Trophoblast cell (in vitro differentiated cells and primary cell): ENCODE data around the gene EFCAB11.

Experiments used
- DNase-seq, 2 donors: peaks; one replicate each; pipeline ENCODE4 v3.0.0-alpha.2; 2016
- H2AFZ ChIP-seq: 2 replicates; pipeline ENCODE4 v1.6.1; 2013; ENCODE audit warnings: low read length, moderate library complexity, mild to moderate bottlenecking; ENCODE audit not compliant: insufficient read depth, poor library complexity
- H2AK5ac ChIP-seq: 2 replicates; pipeline ENCODE4 v1.6.1; 2013; ENCODE audit warnings: mild to moderate bottlenecking, low read length
- H2BK120ac ChIP-seq: 2 replicates; pipeline ENCODE4 v1.6.1; 2013; ENCODE audit warnings: low read length, mild to moderate bottlenecking, moderate library complexity; ENCODE audit not compliant: insufficient read depth, poor library complexity
- H2BK12ac ChIP-seq: 2 replicates; pipeline ENCODE4 v1.6.1; 2013; ENCODE audit warnings: mild to moderate bottlenecking, low read length, moderate library complexity
- H2BK5ac ChIP-seq: 2 replicates; pipeline ENCODE4 v1.6.1; 2013; ENCODE audit warnings: low read length, low read depth, moderate library complexity, mild to moderate bottlenecking; ENCODE audit not compliant: poor library complexity
- H3K14ac ChIP-seq: 2 replicates; pipeline ENCODE4 v1.6.1; 2013; ENCODE audit warnings: mild to moderate bottlenecking, low read length
- H3K18ac ChIP-seq: 2 replicates; pipeline ENCODE4 v1.6.1; 2013; ENCODE audit warnings: mild to moderate bottlenecking, low read length
- H3K23ac ChIP-seq: 2 replicates; pipeline ENCODE4 v1.6.1; 2013; ENCODE audit warnings: low read length
- H3K27ac ChIP-seq: 2 replicates; pipeline ENCODE4 v1.5.1; 2013; ENCODE audit warnings: low read depth, mild to moderate bottlenecking, inconsistent platforms, low read length, moderate library complexity
- H3K27me3 ChIP-seq: 2 replicates; pipeline ENCODE4 v1.6.1; 2013; ENCODE audit warnings: inconsistent platforms, mild to moderate bottlenecking, low read length, moderate library complexity; ENCODE audit not compliant: insufficient read depth
- H3K36me3 ChIP-seq, 2 experiments: 1 replicate in 1 of 2; 2 replicates in 1 of 2; pipeline ENCODE4 v1.6.1; 2013; ENCODE audit warnings: low read length in 2 of 2, mild to moderate bottlenecking in 2 of 2, moderate library complexity in 1 of 2; ENCODE audit not compliant: insufficient read depth in 2 of 2, control insufficient read depth in 1 of 2
- H3K4ac ChIP-seq: 2 replicates; pipeline ENCODE4 v1.6.1; 2013; ENCODE audit warnings: low read depth, mild to moderate bottlenecking, low read length, moderate library complexity
- H3K4me1 ChIP-seq, 2 experiments: 1 replicate in 1 of 2; 2 replicates in 1 of 2; pipeline ENCODE4 v1.6.1; 2013; ENCODE audit warnings: low read length in 2 of 2, mild to moderate bottlenecking in 2 of 2, moderate library complexity in 1 of 2; ENCODE audit not compliant: insufficient read depth in 2 of 2, control insufficient read depth in 1 of 2
- H3K4me2 ChIP-seq: 2 replicates; pipeline ENCODE4 v1.6.1; 2013; ENCODE audit warnings: inconsistent platforms, mild to moderate bottlenecking, low read length, moderate library complexity
- H3K4me3 ChIP-seq: 2 replicates; pipeline ENCODE4 v1.5.1; 2013; ENCODE audit warnings: mild to moderate bottlenecking, low read depth, low read length, inconsistent platforms
- H3K79me1 ChIP-seq: one replicate; pipeline ENCODE4 v1.6.1; 2013; ENCODE audit warnings: low read length
- H3K79me2 ChIP-seq: 2 replicates; pipeline ENCODE4 v1.6.1; 2013; ENCODE audit warnings: low read length, mild to moderate bottlenecking; ENCODE audit not compliant: control insufficient read depth, insufficient read depth, poor library complexity
- H3K9ac ChIP-seq: 2 replicates; pipeline ENCODE4 v1.6.1; 2013; ENCODE audit warnings: mild to moderate bottlenecking, low read length
- H3K9me3 ChIP-seq: 2 replicates; pipeline ENCODE4 v1.6.1; 2013; ENCODE audit warnings: low read depth, mild to moderate bottlenecking, control low read depth, inconsistent platforms, low read length; ENCODE audit not compliant: insufficient read depth
- H4K12ac ChIP-seq: 2 replicates; pipeline ENCODE4 v1.6.1; 2013; ENCODE audit warnings: low read depth, mild to moderate bottlenecking, low read length, moderate library complexity
- H4K8ac ChIP-seq: 2 replicates; pipeline ENCODE4 v1.6.1; 2013; ENCODE audit warnings: low read depth, mild to moderate bottlenecking, low read length, moderate library complexity
- H4K91ac ChIP-seq: one replicate; pipeline ENCODE4 v1.6.1; 2013; ENCODE audit warnings: low read depth, mild to moderate bottlenecking, low read length, moderate library complexity
- WGBS: extraction: QIAGEN DNeasy Blood & Tissue Kit; methylation state at CpG from one replicate; pipeline ENCODE4 v1.1.7; 2013; ENCODE audit warnings: missing lambda C conversion rate; ENCODE audit not compliant: insufficient read length, insufficient coverage; ENCODE audit errors: extremely low coverage; 5-methylcytosine and 5-hydroxymethylcytosine counted together

EFCAB11 gene

DNA sequence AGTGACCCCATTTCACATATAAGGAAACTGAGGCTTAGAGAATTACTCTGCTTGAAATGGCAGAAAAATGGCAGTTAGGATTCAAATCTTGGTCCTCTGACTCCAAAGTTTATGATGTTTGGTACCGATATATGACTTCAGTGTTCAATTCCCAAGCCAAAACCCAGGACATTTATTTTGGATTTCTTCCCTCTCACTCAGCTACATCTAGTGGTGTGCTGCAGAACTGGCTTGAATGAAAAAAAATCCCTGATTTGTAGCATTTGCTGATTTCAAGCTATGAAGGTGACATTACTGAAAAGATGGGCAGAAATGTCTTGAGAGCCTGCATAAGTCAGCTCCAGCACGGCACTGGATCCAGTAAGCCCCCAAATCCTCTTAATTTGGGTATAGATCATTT, 106.4 kb downstream of the EFCAB11 start:
- H2BK5ac ChIP-seq: no peak overlapping the region
- no peak overlapping the region for H3K4ac ChIP-seq
- H3K4me3 ChIP-seq: no peak overlapping the region
- no peak overlapping the region for H3K9ac ChIP-seq
- no peak overlapping the region for H3K27ac ChIP-seq
- H3K79me1 ChIP-seq: peaks cover 2% of the 10 kb centered on the region
- no peak overlapping the region for H2AK5ac ChIP-seq
- no peak overlapping the region for H4K8ac ChIP-seq
- no peak overlapping the region for H2AFZ ChIP-seq
- no peak overlapping the region for H3K4me2 ChIP-seq
- H3K18ac ChIP-seq: no peak overlapping the region
- no peaks in the 10 kb centered on the region for H3K36me3 ChIP-seq
- no peak overlapping the region for H3K23ac ChIP-seq
- no peaks in the 10 kb centered on the region for H3K9me3 ChIP-seq
- H2BK120ac ChIP-seq: no peak overlapping the region
- WGBS: no CpG with 5 or more reads among the region's 2 CpGs
- H2BK12ac ChIP-seq: no peak overlapping the region
- no peaks in the 10 kb centered on the region for H3K79me2 ChIP-seq
- peaks cover 0 to 8% of the 10 kb centered on the region in 2 experiments for H3K4me1 ChIP-seq
- no peak overlapping the region for H4K91ac ChIP-seq
- no peaks in the 10 kb centered on the region for H3K27me3 ChIP-seq
- H4K12ac ChIP-seq: no peak overlapping the region
- H3K14ac ChIP-seq: no peak overlapping the region
- DNase-seq: peak in 1 of 2 donors; percentile 44

DNA sequence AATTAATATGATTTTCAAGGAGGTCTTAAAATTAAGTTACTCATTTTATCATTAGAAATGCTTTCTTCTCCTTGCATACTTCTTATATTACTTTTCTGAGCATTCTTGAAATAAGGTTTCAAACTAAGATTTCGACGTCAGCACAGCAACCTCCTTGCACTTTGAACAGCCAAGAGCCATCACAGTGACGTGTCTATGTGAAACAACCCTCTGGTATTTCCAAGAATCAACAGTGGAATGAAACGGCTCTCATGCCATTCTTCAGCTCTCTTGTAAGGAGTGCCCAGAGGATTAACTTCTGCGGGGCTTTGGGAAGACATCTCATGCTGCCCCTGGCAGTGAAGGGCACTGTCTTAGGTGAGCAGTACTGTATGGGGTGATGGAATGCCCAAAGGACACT, 109.2 kb downstream of the EFCAB11 start:
- no peaks in the 10 kb centered on the region for H3K79me2 ChIP-seq
- H2AK5ac ChIP-seq: no peak overlapping the region
- H3K4me2 ChIP-seq: no peak overlapping the region
- peaks cover 0 to 8% of the 10 kb centered on the region in 2 experiments for H3K4me1 ChIP-seq
- H4K91ac ChIP-seq: no peak overlapping the region
- H2BK12ac ChIP-seq: no peak overlapping the region
- no peaks in the 10 kb centered on the region for H3K9me3 ChIP-seq
- H3K18ac ChIP-seq: no peak overlapping the region
- no CpG with 5 or more reads among the region's 5 CpGs for WGBS
- H3K36me3 ChIP-seq: no peaks in the 10 kb centered on the region
- H3K4ac ChIP-seq: no peak overlapping the region
- H4K8ac ChIP-seq: no peak overlapping the region
- H2BK5ac ChIP-seq: no peak overlapping the region
- no peak overlapping the region for H3K23ac ChIP-seq
- no peak overlapping the region for H2AFZ ChIP-seq
- H3K14ac ChIP-seq: no peak overlapping the region
- peak; percentile 92 to 97 for DNase-seq
- H3K27ac ChIP-seq: no peak overlapping the region
- H3K27me3 ChIP-seq: no peaks in the 10 kb centered on the region
- H3K4me3 ChIP-seq: no peak overlapping the region
- no peak overlapping the region for H2BK120ac ChIP-seq
- H3K9ac ChIP-seq: no peak overlapping the region
- no peak overlapping the region for H4K12ac ChIP-seq
- H3K79me1 ChIP-seq: peaks cover 2% of the 10 kb centered on the region

DNA sequence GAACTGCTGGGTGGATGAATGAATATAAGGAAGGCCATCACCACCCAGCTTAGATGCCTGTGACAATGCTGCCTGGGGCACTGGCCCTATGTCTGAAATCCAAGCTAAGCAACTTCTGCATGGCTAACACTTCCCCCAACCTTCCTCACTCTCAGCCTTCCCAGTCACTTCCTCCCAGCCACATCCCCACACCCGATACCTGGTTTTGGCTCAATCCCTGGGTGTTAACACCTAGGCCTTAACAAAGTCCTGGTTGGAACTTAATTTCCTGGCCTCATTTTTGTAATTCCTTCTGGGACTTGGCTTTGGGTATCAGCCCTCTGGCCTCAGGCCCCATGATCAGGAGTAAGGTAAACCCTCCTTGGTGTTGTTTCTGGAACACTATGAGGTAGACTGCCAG, 110.0 kb downstream of the EFCAB11 start:
- peak in 1 of 2 donors; percentile 50 for DNase-seq
- Histone ChIP-seq H3K18ac (no peak overlapping the region), H3K27me3 (no peaks in the 10 kb centered on the region), H2BK120ac (no peak overlapping the region), H3K27ac (no peak overlapping the region), H3K4me2 (no peak overlapping the region), H4K12ac (no peak overlapping the region), H3K79me1 (peaks cover 2% of the 10 kb centered on the region), H4K91ac (no peak overlapping the region), H4K8ac (no peak overlapping the region), H3K9me3 (no peaks in the 10 kb centered on the region), H3K23ac (no peak overlapping the region), H3K79me2 (no peaks in the 10 kb centered on the region), H3K36me3 (no peaks in the 10 kb centered on the region), H2BK12ac (no peak overlapping the region), H2BK5ac (no peak overlapping the region), H3K9ac (no peak overlapping the region), H3K14ac (no peak overlapping the region), H2AFZ (no peak overlapping the region), H3K4ac (no peak overlapping the region), H2AK5ac (no peak overlapping the region), H3K4me3 (no peak overlapping the region), H3K4me1 (peaks cover 0 to 8% of the 10 kb centered on the region in 2 experiments)
- WGBS: no CpG with 5 or more reads among the region's 1 CpG

DNA sequence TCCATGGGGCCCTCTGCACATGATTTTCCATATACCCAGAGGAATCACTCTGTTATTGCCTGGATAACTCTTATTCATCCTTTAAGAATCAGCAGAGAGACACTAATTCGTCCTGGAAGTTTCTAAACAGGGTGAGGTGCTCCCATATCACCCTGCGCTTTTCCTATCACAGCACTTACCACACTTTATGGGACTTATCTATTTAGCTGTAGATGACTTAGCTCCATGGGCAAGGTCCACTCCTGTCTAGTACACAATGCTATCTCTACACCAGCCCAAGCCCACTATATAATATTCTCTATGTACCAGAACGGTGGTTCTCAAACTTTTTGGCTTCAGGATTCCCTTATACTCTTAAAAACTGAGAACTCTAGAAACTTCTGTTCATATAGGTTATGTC, 111.7 kb downstream of the EFCAB11 start:
- Histone ChIP-seq H4K91ac (no peak overlapping the region), H3K4ac (no peak overlapping the region), H3K4me1 (peaks cover 0 to 8% of the 10 kb centered on the region in 2 experiments), H3K79me1 (peaks cover 2% of the 10 kb centered on the region), H3K18ac (no peak overlapping the region), H3K79me2 (no peaks in the 10 kb centered on the region), H3K23ac (no peak overlapping the region), H2BK12ac (no peak overlapping the region), H3K9ac (no peak overlapping the region), H2BK5ac (no peak overlapping the region), H4K12ac (no peak overlapping the region), H3K4me3 (no peak overlapping the region), H4K8ac (no peak overlapping the region), H3K9me3 (no peaks in the 10 kb centered on the region), H2BK120ac (no peak overlapping the region), H3K27ac (no peak overlapping the region), H3K27me3 (no peaks in the 10 kb centered on the region), H2AFZ (no peak overlapping the region), H3K4me2 (no peak overlapping the region), H2AK5ac (no peak overlapping the region), H3K36me3 (no peaks in the 10 kb centered on the region), H3K14ac (no peak overlapping the region)
- DNase-seq: no peak
- no CpG with 5 or more reads among the region's 3 CpGs for WGBS
